NCI-H2227 treated with DMSO at 0.1 percent for 48 hours (cell line): ENCODE results near the gene ALDH1A1.
"Not testable (repeated sequence)": the region's sequence is repeated elsewhere in the genome, so short reads cannot be mapped to it uniquely, and the experiment has no call there.

Experiments used
- DNase-seq: peaks from one replicate; lab custom pipeline; 2025; lab: John Stamatoyannopoulos, UW

ALDH1A1 gene

DNA sequence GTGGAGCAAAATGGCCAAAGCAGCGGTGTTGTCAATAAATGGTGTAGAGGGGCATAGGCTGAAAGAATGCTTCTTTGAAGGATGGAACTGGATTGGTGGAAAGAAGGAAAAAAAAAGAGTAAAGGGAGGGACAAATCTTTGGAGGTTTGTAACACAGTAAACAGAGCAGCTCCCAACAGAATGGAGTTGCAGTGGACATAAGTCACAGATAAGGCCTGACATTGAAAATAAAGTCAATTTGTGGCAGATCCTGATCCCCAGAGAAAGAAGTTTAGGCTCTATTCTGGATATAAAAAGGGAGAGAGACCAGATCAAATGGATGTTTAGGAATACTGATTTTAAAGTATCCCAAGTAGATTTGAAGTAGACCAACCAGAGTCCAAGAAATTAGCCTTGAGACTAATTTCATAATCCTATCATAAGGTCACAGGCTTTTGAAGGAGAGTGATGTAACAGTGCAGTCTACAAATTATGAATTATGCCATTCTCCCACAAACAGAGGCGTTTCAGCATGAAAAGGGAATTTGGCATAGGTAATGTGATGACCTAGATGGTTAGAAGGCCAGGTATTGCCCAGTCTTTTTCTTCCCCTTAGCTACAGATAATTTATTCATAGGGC is 8.9 kb downstream of the ALDH1A1 start:
- no peak for DNase-seq

DNA sequence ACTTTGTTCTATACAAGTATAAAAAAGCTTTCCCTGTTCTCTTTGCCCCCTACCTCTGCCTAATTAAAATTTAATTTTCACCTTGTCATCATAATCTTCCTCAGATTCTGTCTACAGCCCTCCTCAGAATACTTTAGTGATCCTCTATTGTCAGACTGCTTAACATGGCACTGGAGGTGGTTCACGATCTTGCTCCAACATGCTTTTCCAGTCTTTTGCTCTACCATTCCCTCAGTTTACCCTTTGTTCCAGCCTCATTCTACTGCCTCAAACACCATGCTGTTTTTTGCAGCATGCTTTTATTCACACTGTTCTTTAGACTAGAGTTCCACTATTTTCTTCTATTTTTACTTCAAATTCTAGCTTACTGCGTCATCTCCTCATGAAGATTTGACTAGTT is 10.4 kb downstream of the ALDH1A1 start:
- no peak for DNase-seq

DNA sequence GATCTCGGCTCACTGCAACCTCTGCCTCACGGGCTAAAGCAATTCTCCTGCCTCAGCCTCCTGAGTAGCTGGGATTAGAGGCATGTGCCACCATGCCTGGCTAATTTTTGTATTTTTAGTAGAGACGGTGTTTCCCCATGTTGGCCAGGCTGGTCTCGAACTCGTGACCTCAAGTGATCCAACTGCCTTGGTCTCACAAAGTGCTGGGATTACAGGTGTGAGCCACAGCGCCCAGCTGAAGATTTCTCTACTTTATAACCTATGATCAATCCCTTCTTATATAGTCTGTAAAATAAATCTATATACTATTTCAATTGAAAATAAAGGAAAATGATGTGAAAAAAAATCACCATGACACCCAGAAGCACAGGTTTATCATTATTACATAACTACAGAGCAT is 13.3 kb downstream of the ALDH1A1 start:
- not testable (repeated sequence) for DNase-seq

DNA sequence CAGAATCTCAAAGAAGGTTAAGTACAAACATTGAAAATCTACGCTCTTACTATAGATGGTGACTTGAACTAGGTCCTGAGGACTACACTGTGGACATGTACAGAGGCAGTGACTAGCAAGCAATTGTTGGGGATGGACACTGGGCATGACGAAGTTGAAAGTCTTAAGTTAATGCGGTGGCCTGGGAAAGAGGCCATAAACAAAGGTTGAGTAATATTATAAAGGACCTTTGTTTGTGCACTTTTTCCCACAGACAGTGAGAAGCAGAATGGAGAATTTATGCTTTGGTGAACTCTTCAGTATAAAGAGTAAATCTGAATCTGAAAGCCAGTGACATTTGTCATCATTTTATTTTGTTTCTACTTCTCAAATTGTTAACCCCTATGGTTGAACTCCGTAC is 15.3 kb downstream of the ALDH1A1 start:
- DNase-seq: no peak

DNA sequence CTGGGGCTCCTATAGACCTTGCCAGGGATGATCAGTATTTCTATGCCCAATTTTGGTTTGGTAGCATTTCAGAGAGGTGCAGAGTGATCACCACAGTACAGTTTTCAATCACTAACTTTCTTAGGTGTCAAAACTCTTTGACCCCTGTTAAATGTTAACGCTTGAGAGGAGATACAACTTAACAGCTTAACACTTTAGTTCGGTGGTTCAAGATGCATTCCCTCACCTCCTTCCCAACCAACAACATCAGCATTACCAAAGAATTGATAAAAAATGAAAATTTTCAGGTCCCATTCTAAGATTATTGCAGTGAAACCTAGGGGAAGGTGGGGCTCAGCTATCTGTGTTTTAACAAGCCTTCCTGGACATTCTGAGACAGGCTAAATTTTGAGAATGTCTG is 16.2 kb downstream of the ALDH1A1 start:
- no peak for DNase-seq

DNA sequence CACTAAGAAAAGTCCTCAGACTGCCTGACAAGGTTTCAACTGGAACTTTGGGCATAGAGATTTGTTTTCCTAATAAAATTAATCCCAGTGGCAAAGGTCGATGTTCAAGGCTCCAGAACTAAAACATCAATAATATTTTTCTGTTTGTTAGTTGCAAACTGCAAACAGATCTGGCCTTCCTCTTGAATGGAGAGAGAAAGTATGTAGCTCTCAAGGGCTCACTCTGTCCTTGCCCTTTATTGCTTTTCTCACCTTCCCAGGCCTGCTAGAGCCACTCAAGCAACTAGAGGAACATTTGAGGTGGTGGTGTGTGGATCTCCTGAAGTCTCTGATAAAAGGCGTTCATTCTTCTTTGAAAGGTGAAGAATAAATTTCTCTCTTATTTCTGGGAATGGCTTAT is 16.6 kb downstream of the ALDH1A1 start:
- DNase-seq: no peak

DNA sequence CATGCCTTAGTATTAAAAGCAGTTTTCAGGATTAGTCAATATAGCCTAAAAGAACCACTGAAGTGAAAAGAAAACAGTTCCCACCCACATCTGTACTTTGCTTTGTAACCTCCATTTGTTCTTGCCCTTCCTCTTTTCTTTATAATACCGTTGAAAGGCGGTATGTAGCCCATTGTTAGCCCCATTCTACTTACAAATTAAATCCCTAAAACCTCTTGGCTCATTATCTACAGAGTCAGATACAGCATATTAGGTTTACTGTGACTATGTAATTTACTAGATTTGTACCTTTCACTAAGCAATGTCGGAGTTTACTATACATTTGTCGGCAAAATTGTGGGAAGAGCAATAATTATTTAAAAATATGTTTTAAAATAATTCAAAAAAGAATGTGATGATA is 17.3 kb downstream of the ALDH1A1 start:
- no peak for DNase-seq

DNA sequence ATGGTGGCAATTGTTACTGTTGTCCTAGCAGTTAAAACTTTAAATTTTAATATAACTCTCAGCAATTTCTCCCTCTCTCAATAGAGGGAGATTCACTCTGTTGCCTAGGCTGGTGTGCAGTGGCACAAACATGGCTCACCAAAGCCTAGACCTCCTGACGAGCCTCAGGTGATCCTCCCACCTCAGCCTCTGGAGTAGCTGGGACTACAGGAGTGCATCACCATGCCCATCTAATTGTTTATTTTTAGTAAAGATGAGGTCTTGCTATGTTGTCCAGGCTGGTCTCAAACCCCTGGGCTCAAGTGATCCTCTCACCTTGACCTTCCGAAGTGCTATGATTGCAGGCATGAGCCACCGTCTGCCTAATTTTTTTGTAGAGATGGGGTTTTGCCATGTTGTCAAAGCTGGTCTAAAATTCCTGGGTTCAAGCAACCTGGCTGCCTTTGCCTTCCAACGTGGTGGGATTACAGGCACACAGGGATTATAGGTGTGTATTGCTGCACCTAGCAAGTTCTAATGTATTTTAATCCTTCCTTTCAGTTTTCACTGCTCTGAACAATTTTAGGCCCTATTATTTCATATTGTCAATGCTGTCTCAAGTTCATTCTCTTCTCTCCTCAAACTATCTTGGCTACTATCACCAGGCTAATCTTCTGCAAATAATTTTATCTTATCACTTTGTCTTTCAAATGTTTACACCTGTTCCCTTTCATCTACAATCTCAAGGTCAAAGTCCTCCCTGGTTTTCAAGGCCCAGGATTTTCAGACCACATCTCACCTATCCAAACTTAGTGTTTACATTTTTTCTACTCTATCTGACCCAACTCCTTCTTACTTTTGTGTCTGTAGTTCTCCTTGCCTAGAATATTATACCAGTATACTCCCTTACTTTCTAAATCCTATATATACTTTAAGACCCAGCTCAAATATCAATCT is 18.9 kb downstream of the ALDH1A1 start:
- no peak for DNase-seq

DNA sequence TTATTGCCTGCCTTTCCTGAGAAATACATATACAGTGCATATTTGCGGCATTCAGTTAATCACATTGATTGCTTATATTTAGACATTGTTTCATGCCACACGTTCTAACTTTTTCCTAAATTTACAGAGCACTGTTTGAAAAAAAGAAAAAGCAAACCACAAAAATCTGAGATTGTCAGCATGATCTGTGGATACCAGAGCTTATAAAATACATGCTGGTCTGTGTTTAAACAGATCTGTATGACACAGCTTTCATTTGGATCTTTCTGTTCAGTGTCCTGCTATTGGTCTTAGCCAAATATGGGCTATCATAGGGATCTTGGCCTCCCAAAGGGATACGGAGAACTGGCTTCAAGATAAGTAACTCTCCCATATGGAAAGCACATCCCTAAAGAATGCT is 20.2 kb downstream of the ALDH1A1 start:
- DNase-seq: no peak

DNA sequence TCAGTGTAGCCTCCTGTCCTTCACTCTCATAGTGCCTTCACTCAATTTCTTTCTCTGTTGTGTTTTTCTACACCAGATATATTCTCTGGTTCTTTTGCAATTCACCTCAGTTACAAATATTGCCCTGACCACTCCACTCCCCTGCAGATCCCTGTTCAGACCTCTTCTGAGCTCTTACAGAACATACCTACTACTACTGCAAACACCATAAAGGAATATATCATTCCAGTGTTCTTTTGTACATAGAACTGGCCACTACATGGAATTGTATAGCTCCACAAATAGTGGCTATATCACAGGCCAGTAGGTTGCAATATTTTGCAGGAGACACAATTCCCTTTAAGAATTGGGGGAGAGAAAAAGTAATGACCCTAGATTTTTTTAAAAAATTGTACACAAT is 21.0 kb downstream of the ALDH1A1 start:
- no peak for DNase-seq

DNA sequence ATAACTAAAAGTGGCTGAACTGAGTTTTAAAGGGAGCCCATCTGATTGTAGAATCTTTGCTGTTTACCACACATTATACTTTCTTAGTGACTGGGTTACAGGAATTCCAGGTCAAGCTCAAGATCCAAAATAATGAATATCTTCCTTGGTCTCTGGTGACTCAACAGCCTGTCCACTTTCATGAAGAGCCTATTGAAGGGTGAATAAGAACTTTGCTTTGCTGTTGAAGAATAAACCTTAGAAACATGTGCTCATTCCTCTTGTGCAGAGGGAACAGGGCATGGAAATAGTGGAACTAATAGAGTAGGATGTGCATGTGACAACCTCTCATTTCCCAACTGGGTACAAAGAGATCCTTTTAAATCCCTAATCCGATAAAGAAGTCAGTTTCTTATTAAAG is 21.4 kb downstream of the ALDH1A1 start:
- DNase-seq: no peak

DNA sequence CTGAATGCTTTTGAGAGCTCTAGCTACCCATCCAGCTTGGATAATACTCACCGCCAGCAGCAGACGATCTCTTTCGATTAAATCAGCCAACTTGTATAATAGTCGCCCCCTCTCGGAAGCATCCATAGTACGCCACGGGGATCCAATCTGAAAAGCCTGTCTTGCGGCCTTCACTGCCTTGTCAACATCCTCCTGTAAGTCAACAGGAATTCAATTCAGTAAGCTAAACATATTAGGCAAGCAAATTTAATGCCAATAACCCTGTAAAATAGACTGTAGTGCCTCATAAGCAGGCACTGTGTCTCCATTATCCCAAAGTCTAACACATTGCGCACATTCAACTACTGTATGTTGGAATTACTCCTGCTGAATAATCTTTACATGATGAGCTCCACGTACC is 22.0 kb downstream of the ALDH1A1 start:
- DNase-seq: no peak

DNA sequence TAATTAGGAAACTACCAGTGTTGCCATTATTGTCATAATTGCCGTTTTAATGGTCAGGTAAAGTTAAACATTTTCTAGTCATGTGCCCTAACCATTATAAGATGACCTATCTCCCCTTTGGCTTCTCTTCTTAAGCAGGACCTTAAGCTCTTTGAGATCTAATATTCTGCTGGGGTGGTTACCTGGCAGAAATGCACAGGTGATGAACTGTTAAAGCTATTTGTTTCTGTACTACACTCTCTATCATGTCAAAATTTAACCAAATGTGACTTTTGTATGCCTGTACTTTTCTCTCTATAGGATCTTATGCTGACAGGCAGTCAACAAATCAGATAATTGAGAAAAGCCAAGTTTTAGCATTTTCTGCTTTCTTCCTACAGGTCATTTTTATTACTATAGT is 23.3 kb downstream of the ALDH1A1 start:
- DNase-seq: no peak

DNA sequence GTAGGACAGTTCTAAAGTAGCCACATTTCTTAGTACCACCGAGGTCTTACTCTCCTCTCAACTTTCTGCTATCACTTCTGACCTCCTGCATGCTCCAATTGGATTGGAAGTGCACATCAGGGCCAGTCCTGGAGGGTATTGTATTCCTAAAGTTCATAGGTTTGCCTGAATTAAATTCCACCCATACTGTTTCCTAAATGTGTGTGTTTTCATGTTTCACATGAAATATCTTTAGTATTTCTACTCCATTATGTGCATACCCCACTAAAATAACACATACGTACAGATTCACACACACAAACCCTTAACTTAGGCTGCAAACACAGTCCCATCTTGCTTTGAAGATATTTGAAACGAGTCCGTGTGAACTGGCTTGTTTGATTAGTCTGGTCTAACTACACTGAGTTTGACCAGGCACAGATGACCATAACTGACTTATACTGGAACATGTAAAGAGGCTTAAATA is 24.8 kb downstream of the ALDH1A1 start:
- no peak for DNase-seq

DNA sequence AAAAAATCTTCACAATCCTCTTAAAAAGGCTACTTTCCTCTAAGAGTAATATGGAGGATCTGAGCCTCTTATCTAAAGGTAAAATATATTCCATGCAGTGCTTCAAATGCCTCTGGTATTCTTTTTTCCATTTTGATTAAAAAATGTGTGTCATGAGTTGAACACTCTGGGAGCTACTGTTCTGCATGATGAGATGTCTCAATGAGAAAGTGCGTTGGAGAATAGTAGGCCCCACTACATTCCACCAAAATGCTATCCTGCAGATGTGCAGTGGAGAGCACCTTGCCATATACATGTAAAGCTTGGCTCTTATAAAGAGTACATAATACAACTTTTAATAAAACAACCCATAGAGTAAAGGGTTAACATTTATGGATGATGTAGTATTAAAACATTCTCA is 26.3 kb downstream of the ALDH1A1 start:
- no peak for DNase-seq

DNA sequence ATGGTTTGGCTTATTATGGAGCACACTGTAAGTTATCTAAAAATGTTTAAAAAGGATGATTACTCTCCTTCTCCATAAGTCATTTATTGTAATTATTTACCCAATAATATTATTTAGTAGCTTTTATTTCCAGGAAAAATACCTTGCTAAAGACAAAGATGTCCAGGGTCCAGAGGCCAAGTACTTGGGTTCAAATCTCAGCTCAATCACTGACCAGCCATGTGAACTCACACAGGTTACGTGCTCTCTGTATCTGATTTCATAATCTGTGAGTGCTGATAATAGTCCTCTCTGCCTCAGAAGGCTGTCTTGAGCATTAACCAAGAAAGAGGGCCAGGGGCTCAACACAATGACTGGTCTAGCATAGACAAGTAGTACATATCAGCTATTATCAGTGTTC is 27.0 kb downstream of the ALDH1A1 start:
- DNase-seq: no peak

DNA sequence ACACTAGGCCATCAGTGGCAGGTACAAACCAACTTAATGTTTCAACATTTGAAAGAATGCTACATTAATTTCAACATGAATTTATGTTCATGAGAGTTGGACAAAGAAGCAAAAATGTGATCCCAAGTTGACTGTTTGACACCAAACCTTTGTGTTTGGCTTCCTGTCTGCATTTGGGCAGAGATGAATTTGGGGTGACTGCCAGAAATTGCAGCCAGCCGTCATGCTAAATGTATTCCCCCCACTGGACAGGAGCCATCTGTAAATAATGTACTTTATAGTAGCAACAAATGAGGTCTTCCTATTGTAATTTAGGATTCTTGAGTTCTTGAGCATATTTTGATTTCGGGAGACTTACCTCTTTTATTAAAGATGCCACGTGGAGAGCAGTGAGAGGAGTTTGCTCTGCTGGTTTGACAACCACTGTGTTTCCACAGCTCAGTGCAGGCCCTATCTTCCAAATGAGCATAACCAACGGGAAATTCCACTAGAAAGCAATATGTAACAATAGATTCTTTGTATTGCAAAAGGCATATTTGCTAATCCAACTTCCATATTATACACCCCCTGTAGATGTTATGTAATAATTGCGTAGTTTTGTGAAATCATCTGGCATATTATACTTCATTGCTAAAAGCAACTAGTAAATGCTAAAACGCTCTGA is 27.6 kb downstream of the ALDH1A1 start:
- no peak for DNase-seq

DNA sequence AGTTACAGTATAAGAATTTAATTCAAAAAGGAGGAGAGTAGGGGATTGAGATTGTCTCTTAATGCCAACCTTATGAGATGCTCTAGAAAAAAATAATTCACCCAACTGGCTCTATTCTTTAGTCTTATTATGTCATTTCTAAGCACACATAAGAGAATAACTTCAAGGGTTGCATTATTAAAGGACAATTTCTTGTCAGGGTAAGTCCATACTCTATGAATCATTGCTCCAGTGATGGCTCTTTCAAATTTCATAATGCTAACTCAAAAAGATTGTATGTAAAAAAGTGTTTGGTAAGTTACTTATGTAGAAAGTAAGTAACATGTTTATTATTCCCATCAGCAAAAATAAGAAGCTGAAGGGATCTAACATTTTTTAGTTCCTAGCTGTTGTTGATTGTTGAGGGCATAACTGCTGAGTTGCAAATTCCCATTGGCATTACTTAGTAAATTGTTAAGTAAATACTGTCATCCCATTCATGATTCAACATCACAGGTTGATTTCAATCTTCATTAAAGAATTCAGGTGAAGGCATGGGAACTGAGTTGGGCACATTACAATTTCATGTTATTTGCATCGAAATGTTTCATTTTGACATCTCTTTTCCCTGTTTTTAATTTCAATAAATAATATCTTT is 28.6 kb downstream of the ALDH1A1 start:
- DNase-seq: no peak

DNA sequence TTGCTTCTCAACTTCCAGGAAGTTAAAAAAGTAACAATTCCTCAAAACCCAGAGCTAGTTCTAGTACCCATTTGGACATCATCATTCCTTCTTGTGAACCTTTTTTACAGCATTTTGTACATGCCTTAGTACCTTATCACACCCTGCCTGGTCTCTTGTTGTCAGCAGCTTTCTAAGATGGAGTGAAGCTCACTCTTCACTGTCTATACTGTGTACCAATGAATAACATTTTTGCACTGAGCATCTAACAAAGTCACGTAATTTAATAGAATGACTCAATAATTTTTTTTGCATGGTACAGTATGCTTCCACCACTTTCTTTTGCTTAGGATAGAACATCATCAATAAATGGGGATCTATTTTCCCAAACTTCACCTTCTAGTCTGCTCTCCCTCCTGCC is 29.8 kb downstream of the ALDH1A1 start:
- no peak for DNase-seq

DNA sequence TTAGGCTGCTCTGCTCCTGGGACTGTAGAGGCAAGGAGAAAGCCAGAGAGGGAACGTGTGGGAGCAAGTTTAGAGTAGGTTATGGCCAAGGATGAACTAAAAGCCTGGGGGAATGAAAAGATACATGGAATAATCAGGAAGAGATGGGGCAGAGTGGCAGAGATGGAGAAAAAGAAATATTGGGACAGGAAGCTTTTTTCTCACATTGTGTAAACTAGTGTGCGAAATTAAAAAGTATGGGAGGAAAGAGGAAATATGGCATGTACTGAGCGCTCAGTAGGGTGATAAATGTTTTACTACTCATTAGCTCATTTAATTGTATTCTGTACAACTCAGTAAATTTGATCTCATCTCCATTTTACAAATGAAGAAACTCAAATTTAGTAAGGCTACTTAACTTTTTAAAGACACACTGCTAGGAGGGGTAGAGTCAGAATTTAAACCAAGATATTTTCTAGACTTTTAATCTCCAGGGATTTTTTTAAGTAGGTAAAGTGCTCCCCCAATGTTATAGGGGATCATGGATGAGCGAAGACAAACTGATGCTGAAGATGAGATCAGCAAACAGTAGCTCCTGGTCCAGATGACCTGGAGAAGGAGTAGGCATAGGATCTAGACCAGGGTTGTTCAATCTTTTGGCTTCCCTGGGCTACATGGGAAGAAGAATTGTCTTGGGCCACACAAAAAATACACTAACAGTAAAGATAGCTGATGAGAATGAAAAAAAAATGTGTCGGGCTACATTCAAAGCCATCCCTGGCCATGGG is 30.8 kb downstream of the ALDH1A1 start:
- no peak for DNase-seq

DNA sequence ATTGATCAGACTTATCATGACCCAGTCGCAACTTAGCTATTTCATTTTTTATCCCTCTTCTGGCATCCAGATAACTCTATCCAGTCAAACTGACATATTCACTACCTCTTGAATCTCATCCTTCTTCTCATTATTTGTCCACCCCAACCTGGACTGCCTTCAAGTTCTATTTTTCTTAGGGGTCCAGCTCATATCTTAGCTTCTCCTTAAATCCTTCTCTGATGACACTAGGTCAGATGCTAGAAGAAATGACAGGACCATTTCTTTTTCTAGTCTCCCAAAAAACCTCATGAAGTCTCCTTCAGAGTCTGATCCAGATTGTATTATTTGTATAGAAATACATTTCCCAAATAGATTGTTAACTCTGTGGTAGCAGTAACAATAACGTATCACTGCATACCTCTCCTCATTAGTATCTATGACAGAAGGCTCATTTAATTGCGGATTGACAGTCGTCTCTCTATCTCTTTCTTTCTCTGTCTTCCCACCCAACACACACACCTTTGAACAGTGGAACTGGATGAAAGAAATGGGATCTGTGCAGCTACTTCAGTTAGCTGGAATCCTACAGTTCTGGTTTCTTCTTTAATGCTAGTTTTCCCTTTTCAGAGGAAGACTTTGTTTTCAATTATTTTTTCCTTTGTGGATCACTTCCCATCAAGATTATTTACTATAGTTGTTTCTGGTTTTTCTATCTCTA is 33.5 kb downstream of the ALDH1A1 start:
- DNase-seq: no peak
